Putamen (tissue), 1 donor: Measurements from ENCODE around the gene TRAPPC6A.

Experiments
- DNase-seq: peaks from one replicate; pipeline ENCODE4 v3.0.0-alpha.2; 2016; ENCODE audit warnings: low spot score

TRAPPC6A gene

DNA sequence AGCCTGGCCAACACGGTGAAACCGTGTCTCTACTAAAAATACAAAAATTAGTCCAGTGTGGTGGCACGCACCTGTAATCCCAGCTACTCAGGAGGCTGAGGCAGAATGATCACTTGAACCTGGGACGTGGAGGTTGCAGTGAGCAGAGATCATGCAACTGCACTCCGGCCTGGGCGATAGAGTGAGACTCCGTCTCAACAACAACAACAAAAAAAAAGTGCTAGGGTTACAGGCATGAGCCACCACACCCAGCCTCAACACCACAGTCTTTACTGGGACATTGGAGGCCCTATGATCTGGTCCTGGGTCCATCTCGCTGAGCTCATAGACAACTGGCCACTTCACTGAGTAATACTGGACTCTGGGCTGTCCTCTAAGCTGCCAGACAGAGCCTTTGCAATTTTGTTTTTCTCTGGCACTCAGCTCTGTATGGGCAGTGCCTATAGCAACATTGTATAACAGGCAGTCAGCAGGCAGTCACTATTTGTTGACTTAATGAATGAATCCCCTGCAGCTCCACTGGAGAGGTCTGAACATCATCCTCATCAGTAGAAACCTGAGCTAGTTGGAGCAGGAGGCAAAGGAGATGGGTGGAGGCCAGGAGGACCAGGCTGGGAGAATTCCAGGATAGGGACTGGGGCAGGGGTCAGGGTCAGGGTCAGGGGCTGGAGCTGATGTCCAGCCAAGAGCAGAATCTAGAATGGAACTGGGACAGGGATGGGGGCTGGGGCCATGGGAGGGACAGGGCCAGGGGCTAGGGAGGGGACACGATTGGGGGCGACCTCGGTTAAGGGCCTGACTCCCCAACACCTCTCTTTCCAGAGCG is 8.7 kb upstream of the TRAPPC6A start:
- DNase-seq, result no peak

GRCh38 chr19:45184115-45184514 is 6.1 kb upstream of the TRAPPC6A start:
- DNase-seq, result no peak

GRCh38 chr19:45182758-45183157 is 4.7 kb upstream of the TRAPPC6A start:
- no peak for DNase-seq

DNA sequence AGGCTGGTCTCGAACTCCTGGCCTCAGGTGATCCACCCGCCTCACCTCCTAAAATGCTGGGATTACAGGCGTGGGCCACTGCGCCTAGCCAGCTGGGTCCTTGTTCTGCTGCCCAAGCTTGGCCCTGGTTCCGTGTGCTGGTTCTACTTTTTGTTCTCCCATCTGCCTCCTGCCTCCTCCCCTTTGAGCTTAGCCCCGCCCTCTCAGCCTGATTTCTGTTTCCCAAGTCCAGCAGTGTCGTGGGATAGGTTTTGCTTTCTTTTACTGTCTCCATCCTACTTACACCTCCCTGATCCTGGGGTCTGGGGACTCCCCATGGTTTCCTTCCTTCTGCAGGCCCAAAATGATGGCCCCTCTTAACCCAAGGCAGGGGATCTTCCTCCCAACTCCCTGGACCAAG is 2.9 kb upstream of the TRAPPC6A start:
- DNase-seq, result no peak

- DNase-seq, result no peak
Observed at GRCh38 chr19:45179892-45180370, 1.9 kb upstream of the TRAPPC6A start.

DNA sequence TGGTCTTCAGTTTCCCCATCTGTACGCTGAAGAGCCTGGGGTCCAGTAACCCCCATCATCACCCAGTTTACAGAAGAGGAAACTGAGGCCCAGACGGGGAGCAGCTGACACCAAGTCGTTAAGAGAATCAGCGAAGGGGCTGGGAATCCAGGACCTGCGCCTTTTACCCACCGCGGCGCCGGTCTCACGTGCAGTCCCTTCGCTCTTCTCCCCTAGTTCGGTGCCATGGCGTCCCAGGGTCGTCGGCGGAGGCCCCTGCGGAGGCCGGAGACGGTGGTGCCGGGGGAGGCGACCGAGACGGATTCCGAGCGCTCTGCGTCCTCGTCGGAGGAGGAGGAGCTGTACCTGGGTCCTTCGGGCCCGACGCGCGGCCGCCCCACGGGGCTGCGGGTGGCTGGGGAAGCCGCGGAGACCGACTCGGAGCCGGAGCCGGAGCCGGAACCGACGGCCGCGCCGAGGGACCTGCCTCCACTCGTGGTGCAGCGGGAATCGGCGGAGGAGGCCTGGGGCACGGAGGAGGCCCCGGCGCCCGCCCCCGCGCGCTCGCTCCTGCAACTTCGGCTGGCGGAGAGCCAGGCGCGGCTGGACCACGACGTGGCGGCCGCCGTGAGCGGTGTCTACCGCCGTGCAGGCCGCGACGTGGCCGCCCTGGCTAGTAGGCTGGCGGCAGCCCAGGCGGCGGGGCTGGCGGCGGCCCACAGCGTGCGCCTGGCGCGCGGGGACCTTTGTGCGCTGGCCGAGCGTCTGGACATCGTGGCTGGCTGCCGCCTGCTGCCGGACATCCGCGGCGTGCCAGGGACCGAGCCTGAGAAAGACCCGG is 1.2 kb upstream of the TRAPPC6A start:
- no peak for DNase-seq

GRCh38 chr19:45178262-45179071 is 430 bp upstream of the TRAPPC6A start, which contains the start of gene BLOC1S3:
BLOC1S3 (plus strand) TSS chr19:45178784; CDS start chr19:45179297, 513 bp downstream.
- DNase-seq, result peak; percentile 100

- DNase-seq, result no peak
Observed at GRCh38 chr19:45175515-45176345, 2.3 kb downstream of the TRAPPC6A start.

- DNase-seq, result no peak
Observed at GRCh38 chr19:45173816-45174215, 4.2 kb downstream of the TRAPPC6A start.

DNA sequence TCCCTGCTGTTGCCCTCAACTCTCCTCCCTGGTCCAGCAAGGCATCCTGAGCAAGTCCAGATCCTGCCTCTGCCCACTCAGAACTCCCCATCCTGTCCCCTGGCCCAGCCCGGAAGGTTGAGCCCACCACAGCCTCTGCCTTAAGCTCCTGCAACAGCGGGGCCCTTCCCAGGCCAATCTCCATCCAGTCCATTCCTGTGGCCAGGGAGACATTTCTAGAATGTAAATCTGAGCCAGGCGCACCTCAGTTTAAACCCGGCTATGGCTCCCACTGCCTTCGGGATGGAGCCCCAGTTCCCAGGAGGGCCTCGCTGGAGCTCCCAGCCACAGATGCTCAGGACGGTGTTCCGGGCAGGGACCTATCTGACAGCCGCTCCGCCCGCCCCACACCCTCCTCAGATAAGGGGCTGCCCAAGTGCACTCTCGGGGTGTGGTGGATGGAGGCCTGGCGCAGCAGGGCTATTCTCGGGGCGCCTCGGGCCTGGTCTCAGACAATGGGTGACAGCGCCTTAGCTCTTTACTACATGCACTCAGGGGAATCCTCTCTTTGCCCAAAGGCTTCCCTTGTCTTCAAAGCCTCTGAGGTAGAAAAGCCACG is 5.3 kb downstream of the TRAPPC6A start:
- DNase-seq, result no peak

- no peak for DNase-seq
Observed at GRCh38 chr19:45172173-45172572, 5.9 kb downstream of the TRAPPC6A start.

GRCh38 chr19:45171211-45171623 is 6.8 kb downstream of the TRAPPC6A start:
- no peak for DNase-seq

GRCh38 chr19:45170146-45171106 is 7.6 kb downstream of the TRAPPC6A start:
- DNase-seq, result no peak

GRCh38 chr19:45169602-45170001 is 8.4 kb downstream of the TRAPPC6A start:
- DNase-seq, result no peak

- no peak for DNase-seq
Observed at GRCh38 chr19:45168767-45169351, 9.2 kb downstream of the TRAPPC6A start.

GRCh38 chr19:45166723-45167252 is 11.2 kb downstream of the TRAPPC6A start:
- DNase-seq, result no peak

DNA sequence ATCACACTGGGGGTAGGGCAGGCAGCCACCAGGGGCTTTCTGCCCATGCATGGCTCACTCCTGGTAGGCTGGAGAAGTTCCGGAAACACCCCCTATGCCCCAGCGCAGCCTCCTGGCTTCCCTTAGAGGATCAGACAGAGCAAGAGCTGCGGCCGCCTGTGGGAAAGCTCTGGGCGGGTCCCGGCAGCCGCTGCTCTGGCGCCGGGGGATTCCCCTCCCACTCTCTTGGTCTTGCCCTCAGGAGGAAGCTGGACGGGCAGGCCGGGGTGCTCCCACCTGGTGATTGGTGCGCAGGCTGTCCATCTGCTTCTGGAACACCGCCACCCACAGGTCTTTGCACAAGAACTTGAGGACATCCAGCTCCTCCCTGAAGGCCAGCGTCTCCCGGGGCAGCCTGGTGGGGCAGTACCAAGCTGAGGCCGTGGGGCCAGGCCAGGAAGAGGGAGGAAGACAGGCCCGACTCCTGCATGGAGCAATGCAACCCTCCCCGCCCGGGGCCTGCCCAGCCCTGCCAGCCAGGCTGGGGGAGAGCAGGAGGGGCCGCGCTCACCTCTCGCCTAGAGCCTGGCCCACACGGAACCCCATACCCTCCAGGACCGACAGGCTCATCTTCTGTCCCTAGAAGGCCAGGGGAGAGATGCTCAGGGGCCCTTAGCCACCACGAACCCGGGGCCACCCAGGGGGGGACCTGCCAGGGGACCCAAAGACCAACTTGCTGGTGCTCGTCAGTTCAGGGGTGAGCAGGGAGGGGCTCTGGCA is 13.3 kb downstream of the TRAPPC6A start:
- DNase-seq, result no peak
